Mammary epithelial cell (primary cell): Measurements from ENCODE around the gene KCNJ13.

Experiments
- CTCF ChIP-seq, 2 donors: IDR thresholded peaks in 1 of 2; conservative IDR thresholded peaks in 1 of 2; 2 replicates each; pipeline ENCODE4 v1.5.1; 2011 to 2012; ENCODE audit warnings: inconsistent platforms in 2 of 2, low read length in 2 of 2, mild to moderate bottlenecking in 2 of 2, control low read depth in 1 of 2, low read depth in 1 of 2; ENCODE audit not compliant: insufficient read depth in 1 of 2; ENCODE audit errors: extremely low read depth in 1 of 2
- EZH2 ChIP-seq: IDR thresholded peaks from 2 replicates; pipeline ENCODE4 v1.6.1; 2012; ENCODE audit warnings: low read length, inconsistent platforms, borderline replicate concordance

DNA sequence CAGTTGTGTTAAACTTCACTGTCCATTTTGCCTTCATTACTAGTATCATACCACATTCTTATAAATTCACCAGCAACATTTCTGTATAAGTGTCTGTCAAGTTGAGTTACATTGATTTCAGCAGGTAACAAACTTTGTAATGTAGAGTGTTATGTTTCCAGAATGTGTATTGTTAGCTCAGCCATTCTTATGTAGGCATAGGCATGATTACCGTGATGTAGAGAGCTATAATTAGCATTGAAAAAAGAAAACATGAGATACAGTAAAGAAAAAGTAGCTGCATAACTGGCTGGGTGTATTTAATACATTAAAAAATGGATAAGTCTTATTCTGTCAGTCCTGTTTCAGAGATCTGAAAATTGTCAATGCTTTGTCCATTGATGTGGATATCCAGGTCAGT, 8.5 kb downstream of the KCNJ13 start:
- no peak for TF ChIP-seq CTCF (conservative IDR thresholded peaks at IDR 0.05 in 1 of 2, IDR thresholded peaks at IDR 0.05 in 1 of 2; ENCODE audit: extremely low read depth in 1 of 2, insufficient read depth in 1 of 2, low read depth in 1 of 2, low read length in 2 of 2)
- TF ChIP-seq EZH2 = no peak
